ENCODE measurements around the gene COMT. TPM values are rescaled to one million over a fixed set of nuclear protein-coding genes. Genes with fewer than 3 reads are reported as not detected.
A peak's percentile ranks its signal among the peaks of the same experiment; 100 is the strongest.
"Not testable (repeated sequence)": the region's sequence is repeated elsewhere in the genome, so short reads cannot be mapped to it uniquely, and the experiment has no call there.

Gene COMT
- total RNA-seq, 1 experiment from 2014 or later, result 72.0 TPM

- Histone ChIP-seq H3K36me3 (ENCODE audit: insufficient read depth, low read length) (no peaks in the 10 kb centered on the region), H4K20me1 (ENCODE audit: insufficient read depth, low read depth, low read length) (no peaks in the 10 kb centered on the region), H3K9me3 (ENCODE audit: low read length) (no peaks in the 10 kb centered on the region), H3K9me2 (replicated peaks; ENCODE audit: insufficient read depth, low read length) (no peaks in the 10 kb centered on the region), H3K27ac (ENCODE audit: low read length) (no peak overlapping the region), H3K4me1 (ENCODE audit: low read length) (peaks cover 11% of the 10 kb centered on the region), H3K79me2 (ENCODE audit: low read length) (no peaks in the 10 kb centered on the region), H3K9ac (ENCODE audit: low read length) (no peak overlapping the region), H3K4me2 (ENCODE audit: low read depth, low read length, poor library complexity, severe bottlenecking) (no peak overlapping the region), H2AFZ (ENCODE audit: low read length) (no peak overlapping the region), H3K27me3 (ENCODE audit: low read length) (no peaks in the 10 kb centered on the region), H3K4me3 (ENCODE audit: low read length) (no peak overlapping the region)
- DNase-seq, result no peak
These were observed 36.6 kb upstream of the COMT start for GRCh38 chr22:19904935-19905334.

GRCh38 chr22:19905347-19906276 lies 36.0 kb upstream of the COMT start:
- H3K9me2 ChIP-seq (replicated peaks; ENCODE audit: insufficient read depth, low read length), result no peaks in the 10 kb centered on the region
- no peak overlapping the region for H3K9ac ChIP-seq (ENCODE audit: low read length)

GRCh38 chr22:19906864-19907263 lies 34.7 kb upstream of the COMT start:
- not testable (repeated sequence) for H3K9ac ChIP-seq (ENCODE audit: low read length); H3K36me3 ChIP-seq (ENCODE audit: insufficient read depth, low read length); H3K4me3 ChIP-seq (ENCODE audit: low read length); DNase-seq; H3K4me2 ChIP-seq (ENCODE audit: low read depth, low read length, poor library complexity, severe bottlenecking); H3K9me3 ChIP-seq (ENCODE audit: low read length); H3K9me2 ChIP-seq (replicated peaks; ENCODE audit: insufficient read depth, low read length); H4K20me1 ChIP-seq (ENCODE audit: insufficient read depth, low read depth, low read length); H3K27ac ChIP-seq (ENCODE audit: low read length); H3K27me3 ChIP-seq (ENCODE audit: low read length); H2AFZ ChIP-seq (ENCODE audit: low read length); H3K79me2 ChIP-seq (ENCODE audit: low read length)
- H3K4me1 ChIP-seq (ENCODE audit: low read length), result peaks cover 11% of the 10 kb centered on the region

More at GRCh38 chr22:19905347-19906276, 36.0 kb upstream of the COMT start:
- Histone ChIP-seq H3K4me1 (ENCODE audit: low read length) (peaks cover 11% of the 10 kb centered on the region), H3K4me2 (ENCODE audit: low read depth, low read length, poor library complexity, severe bottlenecking) (no peak overlapping the region), H3K36me3 (ENCODE audit: insufficient read depth, low read length) (no peaks in the 10 kb centered on the region), H2AFZ (ENCODE audit: low read length) (no peak overlapping the region), H4K20me1 (ENCODE audit: insufficient read depth, low read depth, low read length) (no peaks in the 10 kb centered on the region), H3K79me2 (ENCODE audit: low read length) (no peaks in the 10 kb centered on the region), H3K27ac (ENCODE audit: low read length) (no peak overlapping the region), H3K9me3 (ENCODE audit: low read length) (no peaks in the 10 kb centered on the region), H3K4me3 (ENCODE audit: low read length) (no peak overlapping the region), H3K27me3 (ENCODE audit: low read length) (no peaks in the 10 kb centered on the region)
- DNase-seq, result no peak

GRCh38 chr22:19907902-19908301 lies 33.7 kb upstream of the COMT start:
- H3K4me1 ChIP-seq (ENCODE audit: low read length); H3K27ac ChIP-seq (ENCODE audit: low read length); H3K4me3 ChIP-seq (ENCODE audit: low read length); H3K27me3 ChIP-seq (ENCODE audit: low read length); H4K20me1 ChIP-seq (ENCODE audit: insufficient read depth, low read depth, low read length); H3K36me3 ChIP-seq (ENCODE audit: insufficient read depth, low read length); H3K79me2 ChIP-seq (ENCODE audit: low read length); H3K9ac ChIP-seq (ENCODE audit: low read length); DNase-seq; H3K4me2 ChIP-seq (ENCODE audit: low read depth, low read length, poor library complexity, severe bottlenecking); H3K9me3 ChIP-seq (ENCODE audit: low read length); H2AFZ ChIP-seq (ENCODE audit: low read length); H3K9me2 ChIP-seq (replicated peaks; ENCODE audit: insufficient read depth, low read length): not testable (repeated sequence)

- Histone ChIP-seq H4K20me1 (ENCODE audit: insufficient read depth, low read depth, low read length) (no peaks in the 10 kb centered on the region), H3K4me1 (ENCODE audit: low read length) (no peaks in the 10 kb centered on the region), H3K4me3 (ENCODE audit: low read length) (no peak overlapping the region), H3K9ac (ENCODE audit: low read length) (no peak overlapping the region), H3K9me2 (replicated peaks; ENCODE audit: insufficient read depth, low read length) (no peaks in the 10 kb centered on the region), H2AFZ (ENCODE audit: low read length) (no peak overlapping the region), H3K27me3 (ENCODE audit: low read length) (no peaks in the 10 kb centered on the region), H3K27ac (ENCODE audit: low read length) (no peak overlapping the region), H3K9me3 (ENCODE audit: low read length) (no peaks in the 10 kb centered on the region), H3K36me3 (ENCODE audit: insufficient read depth, low read length) (peaks cover 9% of the 10 kb centered on the region; the same call in 1 of the 2 replicates), H3K4me2 (ENCODE audit: low read depth, low read length, poor library complexity, severe bottlenecking) (no peak overlapping the region), H3K79me2 (ENCODE audit: low read length) (no peaks in the 10 kb centered on the region)
- peak; percentile 87 for DNase-seq
These were observed 32.0 kb upstream of the COMT start for GRCh38 chr22:19909350-19910179.

- Histone ChIP-seq H3K4me1 (ENCODE audit: low read length) (no peaks in the 10 kb centered on the region), H4K20me1 (ENCODE audit: insufficient read depth, low read depth, low read length) (no peaks in the 10 kb centered on the region), H3K79me2 (ENCODE audit: low read length) (no peaks in the 10 kb centered on the region)
These were observed 31.3 kb upstream of the COMT start for GRCh38 chr22:19910180-19910744.

GRCh38 chr22:19911540-19912270 lies 29.9 kb upstream of the COMT start:
- Histone ChIP-seq H2AFZ (ENCODE audit: low read length) (no peak overlapping the region), H3K27me3 (ENCODE audit: low read length) (no peaks in the 10 kb centered on the region), H3K9me2 (replicated peaks; ENCODE audit: insufficient read depth, low read length) (no peaks in the 10 kb centered on the region), H3K4me3 (ENCODE audit: low read length) (no peak overlapping the region), H3K9ac (ENCODE audit: low read length) (no peak overlapping the region), H3K4me2 (ENCODE audit: low read depth, low read length, poor library complexity, severe bottlenecking) (no peak overlapping the region), H3K36me3 (ENCODE audit: insufficient read depth, low read length) (peaks cover 11% of the 10 kb centered on the region; the same call in 1 of the 2 replicates), H3K9me3 (ENCODE audit: low read length) (no peaks in the 10 kb centered on the region), H3K4me1 (ENCODE audit: low read length) (no peaks in the 10 kb centered on the region), H4K20me1 (ENCODE audit: insufficient read depth, low read depth, low read length) (no peaks in the 10 kb centered on the region), H3K79me2 (ENCODE audit: low read length) (no peaks in the 10 kb centered on the region), H3K27ac (ENCODE audit: low read length) (no peak overlapping the region)
- DNase-seq, result no peak

More at GRCh38 chr22:19910180-19910744, 31.3 kb upstream of the COMT start:
- DNase-seq, result no peak
- H3K27me3 ChIP-seq (ENCODE audit: low read length), result no peaks in the 10 kb centered on the region
- no peaks in the 10 kb centered on the region for H3K9me3 ChIP-seq (ENCODE audit: low read length)
- H3K36me3 ChIP-seq (ENCODE audit: insufficient read depth, low read length), result peaks cover 11% of the 10 kb centered on the region; the same call in 1 of the 2 replicates
- no peaks in the 10 kb centered on the region for H3K9me2 ChIP-seq (replicated peaks; ENCODE audit: insufficient read depth, low read length)
- H3K9ac ChIP-seq (ENCODE audit: low read length), result no peak overlapping the region
- no peak overlapping the region for H3K4me2 ChIP-seq (ENCODE audit: low read depth, low read length, poor library complexity, severe bottlenecking)
- no peak overlapping the region for H3K27ac ChIP-seq (ENCODE audit: low read length)
- H3K4me3 ChIP-seq (ENCODE audit: low read length), result no peak overlapping the region
- H2AFZ ChIP-seq (ENCODE audit: low read length), result no peak overlapping the region

Measured in Karpas-422 (cell line).